Epithelial cell of esophagus (primary cell): ENCODE data around the gene CD36.

Experiments used
- DNase-seq: peaks from one replicate; pipeline ENCODE4 v3.0.0; 2010; ENCODE audit warnings: low read depth
- H3K4me3 ChIP-seq: 2 replicates; pipeline ENCODE4 v1.5.1; 2011; ENCODE audit warnings: mild to moderate bottlenecking, low read length, control low read depth
- CTCF ChIP-seq: IDR thresholded peaks from 2 replicates; pipeline ENCODE4 v1.5.1; 2011; ENCODE audit warnings: low read depth, mild to moderate bottlenecking, low read length, control low read depth, inconsistent platforms; ENCODE audit not compliant: insufficient read depth; ENCODE audit errors: missing control alignments

The CD36 gene

GRCh38 chr7:80721883-80722615 is 83.6 kb downstream of the CD36 start:
- peak; percentile 87 for DNase-seq
- no peak for TF ChIP-seq CTCF
- H3K4me3 ChIP-seq, result no peak overlapping the region

GRCh38 chr7:80722616-80723195 is 84.3 kb downstream of the CD36 start:
- DNase-seq, result peak; percentile 99
- H3K4me3 ChIP-seq, result no peak overlapping the region
- no peak for TF ChIP-seq CTCF

- no peak for DNase-seq
- no peak for TF ChIP-seq CTCF
Observed at GRCh38 chr7:80724249-80724871, 85.9 kb downstream of the CD36 start.

GRCh38 chr7:80725181-80725611 is 86.8 kb downstream of the CD36 start:
- no peak for TF ChIP-seq CTCF
- no peak overlapping the region for H3K4me3 ChIP-seq
- no peak for DNase-seq

More at GRCh38 chr7:80724249-80724871, 85.9 kb downstream of the CD36 start:
- no peak overlapping the region for H3K4me3 ChIP-seq
